ENCODE data around the gene ARMC6.

The ARMC6 gene

DNA sequence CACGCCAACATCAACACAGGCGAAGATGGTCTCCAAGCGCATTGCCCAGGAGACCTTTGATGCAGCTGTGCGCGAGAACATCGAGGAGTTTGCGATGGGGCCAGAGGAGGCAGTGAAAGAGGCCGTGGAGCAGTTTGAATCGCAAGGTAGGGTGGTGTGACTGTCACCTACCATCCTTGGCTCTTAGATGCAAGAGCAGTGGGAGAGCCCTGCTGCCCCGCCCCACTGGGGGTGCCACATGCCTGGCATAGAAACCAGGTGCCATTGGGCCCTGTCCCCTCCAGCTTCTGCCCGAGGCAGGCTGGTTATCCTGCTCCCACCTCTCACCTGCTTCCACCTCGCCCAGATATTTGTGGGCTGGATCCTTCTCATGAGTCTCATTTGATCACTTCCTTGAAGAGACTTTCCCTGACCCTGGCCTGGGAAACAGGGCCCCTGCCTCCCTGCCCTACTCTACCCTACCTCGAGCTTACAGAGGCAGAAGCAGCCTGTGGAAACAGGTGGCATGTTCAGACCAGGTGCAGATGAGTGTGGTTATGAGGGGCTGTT is 9.4 kb downstream of the ARMC6 start:
- no peak for TF ChIP-seq CTCF (IDR thresholded peaks at IDR 0.05; ENCODE audit: insufficient read depth, low read length, poor library complexity, severe bottlenecking)
- H3K36me3 ChIP-seq (ENCODE audit: control insufficient read depth, insufficient read depth, low read length) = peaks cover 19% of the 10 kb centered on the region
- no peak overlapping the region for H3K4me3 ChIP-seq (replicated peaks; ENCODE audit: low read depth, low read length)
- DNase-seq (ENCODE audit: extremely low read depth, insufficient read length) = no peak
- no peaks in the 10 kb centered on the region for H3K27me3 ChIP-seq (replicated peaks; ENCODE audit: control insufficient read depth, insufficient read depth, low read length)

DNA sequence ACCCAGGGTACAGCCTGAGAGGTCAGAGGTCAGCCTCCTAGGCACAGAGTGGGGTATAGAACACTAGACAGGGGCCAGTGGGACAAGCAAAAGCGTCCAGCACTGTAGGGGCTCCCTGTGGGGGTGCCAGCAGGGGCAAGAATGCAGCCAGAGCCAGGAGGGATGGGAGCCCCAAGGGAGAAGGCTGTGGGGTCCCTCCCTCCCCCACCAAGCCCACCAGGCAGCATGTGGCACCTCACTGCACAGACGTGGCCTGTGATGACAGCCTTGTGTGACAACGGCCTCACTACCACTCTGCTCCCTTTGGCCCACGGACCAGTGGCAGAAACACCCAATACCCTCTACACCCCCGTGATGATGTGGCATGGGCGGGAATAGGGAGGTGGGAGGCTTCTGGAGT is 10.1 kb downstream of the ARMC6 start:
- Histone ChIP-seq H3K4me3 (replicated peaks; ENCODE audit: low read depth, low read length) (no peak overlapping the region), H3K27me3 (replicated peaks; ENCODE audit: control insufficient read depth, insufficient read depth, low read length) (no peaks in the 10 kb centered on the region), H3K36me3 (ENCODE audit: control insufficient read depth, insufficient read depth, low read length) (peaks cover 18% of the 10 kb centered on the region)
- DNase-seq (ENCODE audit: extremely low read depth, insufficient read length) = no peak
- no peak for TF ChIP-seq CTCF (IDR thresholded peaks at IDR 0.05; ENCODE audit: insufficient read depth, low read length, poor library complexity, severe bottlenecking)

- no peak for TF ChIP-seq CTCF (IDR thresholded peaks at IDR 0.05; ENCODE audit: insufficient read depth, low read length, poor library complexity, severe bottlenecking)
- no peak for DNase-seq (ENCODE audit: extremely low read depth, insufficient read length)
These were observed 10.5 kb downstream of the ARMC6 start for GRCh38 chr19:19043881-19044280.

GRCh38 chr19:19049406-19049805 is 16.0 kb downstream of the ARMC6 start:
- no peak for TF ChIP-seq CTCF (IDR thresholded peaks at IDR 0.05; ENCODE audit: insufficient read depth, low read length, poor library complexity, severe bottlenecking)

More at GRCh38 chr19:19043881-19044280, 10.5 kb downstream of the ARMC6 start:
- no peaks in the 10 kb centered on the region for H3K27me3 ChIP-seq (replicated peaks; ENCODE audit: control insufficient read depth, insufficient read depth, low read length)
- H3K4me3 ChIP-seq (replicated peaks; ENCODE audit: low read depth, low read length) = no peak overlapping the region
- H3K36me3 ChIP-seq (ENCODE audit: control insufficient read depth, insufficient read depth, low read length) = peaks cover 18% of the 10 kb centered on the region

GRCh38 chr19:19050104-19050503 is 16.7 kb downstream of the ARMC6 start:
- Histone ChIP-seq H3K27me3 (replicated peaks; ENCODE audit: control insufficient read depth, insufficient read depth, low read length) (no peaks in the 10 kb centered on the region), H3K36me3 (ENCODE audit: control insufficient read depth, insufficient read depth, low read length) (peaks cover 22% of the 10 kb centered on the region), H3K4me3 (replicated peaks; ENCODE audit: low read depth, low read length) (no peak overlapping the region)
- no peak for DNase-seq (ENCODE audit: extremely low read depth, insufficient read length)
- no peak for TF ChIP-seq CTCF (IDR thresholded peaks at IDR 0.05; ENCODE audit: insufficient read depth, low read length, poor library complexity, severe bottlenecking)

More at GRCh38 chr19:19049406-19049805, 16.0 kb downstream of the ARMC6 start:
- H3K36me3 ChIP-seq (ENCODE audit: control insufficient read depth, insufficient read depth, low read length) = peaks cover 20% of the 10 kb centered on the region
- H3K27me3 ChIP-seq (replicated peaks; ENCODE audit: control insufficient read depth, insufficient read depth, low read length) = no peaks in the 10 kb centered on the region
- no peak for DNase-seq (ENCODE audit: extremely low read depth, insufficient read length)
- H3K4me3 ChIP-seq (replicated peaks; ENCODE audit: low read depth, low read length) = no peak overlapping the region

GRCh38 chr19:19050731-19051130 is 17.3 kb downstream of the ARMC6 start:
- H3K4me3 ChIP-seq (replicated peaks; ENCODE audit: low read depth, low read length) = no peak overlapping the region
- no peak for TF ChIP-seq CTCF (IDR thresholded peaks at IDR 0.05; ENCODE audit: insufficient read depth, low read length, poor library complexity, severe bottlenecking)
- peaks cover 26% of the 10 kb centered on the region for H3K36me3 ChIP-seq (ENCODE audit: control insufficient read depth, insufficient read depth, low read length)
- DNase-seq (ENCODE audit: extremely low read depth, insufficient read length) = no peak
- no peaks in the 10 kb centered on the region for H3K27me3 ChIP-seq (replicated peaks; ENCODE audit: control insufficient read depth, insufficient read depth, low read length)

Measured in GM06990 (cell line).